ENCODE measurements around the gene KCTD17. TPM values are rescaled to one million over a fixed set of nuclear protein-coding genes. Genes with fewer than 3 reads are reported as not detected.

Gene KCTD17
- total RNA-seq, 3 donors from 2014 or later = 8.2 to 17.4 (median 11.1) TPM

DNA sequence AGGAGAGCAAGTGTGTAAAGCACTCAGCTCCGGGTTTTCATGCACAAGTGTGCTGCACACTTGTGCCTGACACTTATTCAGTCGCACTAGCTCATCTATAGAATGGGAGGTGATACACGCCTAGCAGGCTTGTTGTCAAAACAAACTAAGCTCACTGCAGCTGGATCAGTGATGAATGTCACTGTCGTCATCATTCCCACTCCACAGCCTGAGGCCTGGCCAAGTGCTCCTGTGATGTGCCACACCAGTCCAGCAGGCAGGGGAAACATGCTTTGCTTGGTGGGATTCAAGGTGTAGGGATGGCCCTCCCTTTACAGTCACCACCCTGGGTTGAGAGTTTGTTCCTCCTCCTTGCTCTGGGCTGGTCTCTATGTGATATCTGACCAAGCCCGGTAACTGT lies 25.2 kb upstream of the KCTD17 start:
- TF ChIP-seq POLR2AphosphoS5 (IDR thresholded peaks at IDR 0.05) (no peak), POLR2A (IDR thresholded peaks at IDR 0.05) (no peak)
- TF ChIP-seq, protein P1, sequence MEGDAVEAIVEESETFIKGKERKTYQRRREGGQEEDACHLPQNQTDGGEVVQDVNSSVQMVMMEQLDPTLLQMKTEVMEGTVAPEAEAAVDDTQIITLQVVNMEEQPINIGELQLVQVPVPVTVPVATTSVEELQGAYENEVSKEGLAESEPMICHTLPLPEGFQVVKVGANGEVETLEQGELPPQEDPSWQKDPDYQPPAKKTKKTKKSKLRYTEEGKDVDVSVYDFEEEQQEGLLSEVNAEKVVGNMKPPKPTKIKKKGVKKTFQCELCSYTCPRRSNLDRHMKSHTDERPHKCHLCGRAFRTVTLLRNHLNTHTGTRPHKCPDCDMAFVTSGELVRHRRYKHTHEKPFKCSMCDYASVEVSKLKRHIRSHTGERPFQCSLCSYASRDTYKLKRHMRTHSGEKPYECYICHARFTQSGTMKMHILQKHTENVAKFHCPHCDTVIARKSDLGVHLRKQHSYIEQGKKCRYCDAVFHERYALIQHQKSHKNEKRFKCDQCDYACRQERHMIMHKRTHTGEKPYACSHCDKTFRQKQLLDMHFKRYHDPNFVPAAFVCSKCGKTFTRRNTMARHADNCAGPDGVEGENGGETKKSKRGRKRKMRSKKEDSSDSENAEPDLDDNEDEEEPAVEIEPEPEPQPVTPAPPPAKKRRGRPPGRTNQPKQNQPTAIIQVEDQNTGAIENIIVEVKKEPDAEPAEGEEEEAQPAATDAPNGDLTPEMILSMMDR (IDR thresholded peaks at IDR 0.05) = no peak
- intact Hi-C loops (cut with DNase I; ENCODE audit: low total_unique reads) = no loop called here
- no peak overlapping the region for H3K27ac ChIP-seq

DNA sequence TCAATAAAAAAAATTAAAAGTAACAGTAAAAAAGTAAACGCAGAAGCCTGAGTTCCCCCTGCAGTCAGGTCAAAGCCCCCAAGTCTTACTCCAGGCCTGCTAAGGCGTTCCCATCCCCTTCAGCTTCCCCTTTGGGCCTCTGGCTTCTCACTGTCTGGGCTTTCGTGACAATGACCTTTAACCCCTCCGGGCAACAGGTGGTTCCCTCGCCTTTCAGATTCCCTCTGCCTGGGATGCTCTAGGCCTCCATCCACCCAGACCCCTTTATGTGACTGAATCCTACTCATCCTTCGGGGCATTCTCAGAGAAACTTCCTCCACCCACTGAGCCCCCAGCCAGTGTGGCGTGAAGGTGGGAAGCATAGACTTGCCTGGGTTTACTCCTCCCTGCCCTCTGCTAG lies 24.0 kb upstream of the KCTD17 start:
- Histone ChIP-seq H3K36me3 (no peaks in the 10 kb centered on the region), H3K27ac (no peak overlapping the region), H3K4me3 (no peak overlapping the region), H3K4me1 (peaks cover 0 to 3% of the 10 kb centered on the region in 2 donors), H3K9me3 (no peaks in the 10 kb centered on the region), H3K27me3 (no peaks in the 10 kb centered on the region)
- no peak for DNase-seq (ENCODE audit: low spot score in 2 of 2)
- intact Hi-C loops (cut with DNase I; ENCODE audit: low total_unique reads) = no loop called here
- TF ChIP-seq, protein P1 (IDR thresholded peaks at IDR 0.05) = no peak
- no peak for TF ChIP-seq POLR2A (IDR thresholded peaks at IDR 0.05)
- no peak for TF ChIP-seq POLR2AphosphoS5 (IDR thresholded peaks at IDR 0.05)

More for the DNA sequence above, 25.2 kb upstream of the KCTD17 start:
- H3K4me1 ChIP-seq = peaks cover 0 to 8% of the 10 kb centered on the region in 2 donors
- H3K36me3 ChIP-seq = no peaks in the 10 kb centered on the region
- DNase-seq (ENCODE audit: low spot score in 2 of 2) = no peak
- H3K4me3 ChIP-seq = no peak overlapping the region
- no peaks in the 10 kb centered on the region for H3K27me3 ChIP-seq
- H3K9me3 ChIP-seq = no peaks in the 10 kb centered on the region

DNA sequence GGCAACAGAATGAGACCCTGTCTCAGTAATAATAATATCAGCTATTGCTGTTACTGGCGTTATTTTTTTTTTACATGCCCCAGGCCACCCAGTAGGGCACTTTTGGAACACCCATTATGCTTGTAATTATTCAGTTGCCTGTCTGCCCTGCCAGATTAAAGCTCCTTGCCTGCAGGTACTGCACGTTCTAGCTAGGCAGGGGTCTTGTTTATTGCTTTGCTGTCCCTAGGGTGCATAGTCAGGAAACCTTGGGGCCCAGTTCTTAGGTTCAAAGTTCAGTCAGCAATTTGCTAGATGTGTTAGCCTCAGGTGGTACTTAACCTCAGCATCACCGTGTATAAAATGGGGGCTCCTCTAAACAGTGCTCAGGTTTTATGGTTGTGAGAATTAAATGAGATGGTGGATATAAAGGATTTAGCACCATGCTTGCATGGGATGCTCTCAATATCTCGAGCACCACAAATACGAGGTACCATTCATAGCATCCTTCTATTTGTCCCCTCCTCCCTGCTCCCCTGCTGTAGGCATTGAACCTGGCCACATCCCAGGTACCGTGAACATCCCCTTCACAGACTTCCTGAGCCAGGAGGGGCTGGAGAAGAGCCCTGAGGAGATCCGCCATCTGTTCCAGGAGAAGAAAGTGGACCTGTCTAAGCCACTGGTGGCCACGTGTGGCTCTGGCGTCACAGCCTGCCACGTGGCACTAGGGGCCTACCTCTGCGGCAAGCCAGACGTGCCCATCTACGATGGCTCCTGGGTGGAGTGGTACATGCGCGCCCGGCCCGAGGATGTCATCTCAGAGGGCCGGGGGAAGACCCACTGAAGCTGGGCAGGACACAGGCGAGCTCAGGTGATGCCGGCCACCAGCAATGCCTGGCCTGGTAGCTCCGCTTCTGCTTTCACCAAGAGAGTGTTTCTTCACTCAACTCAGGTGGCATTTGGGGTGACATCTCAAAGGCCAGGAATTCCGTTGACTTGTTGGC lies 22.6 kb upstream of the KCTD17 start:
- H3K9me3 ChIP-seq = no peaks in the 10 kb centered on the region
- no peaks in the 10 kb centered on the region for H3K36me3 ChIP-seq
- TF ChIP-seq POLR2A (IDR thresholded peaks at IDR 0.05) (no peak), POLR2AphosphoS5 (IDR thresholded peaks at IDR 0.05) (no peak)
- TF ChIP-seq, protein P1 (IDR thresholded peaks at IDR 0.05) = no peak
- no peaks in the 10 kb centered on the region for H3K27me3 ChIP-seq
- no peak for DNase-seq (ENCODE audit: low spot score in 2 of 2)
- no peak overlapping the region for H3K27ac ChIP-seq
- intact Hi-C loops (cut with DNase I; ENCODE audit: low total_unique reads) = loop anchor here (1.0 kb wide), 1 partner anchor 40 kb away; no protein-coding TSS in a partner anchor
- H3K4me3 ChIP-seq = no peak overlapping the region
- H3K4me1 ChIP-seq = peaks cover 0 to 8% of the 10 kb centered on the region in 2 donors

DNA sequence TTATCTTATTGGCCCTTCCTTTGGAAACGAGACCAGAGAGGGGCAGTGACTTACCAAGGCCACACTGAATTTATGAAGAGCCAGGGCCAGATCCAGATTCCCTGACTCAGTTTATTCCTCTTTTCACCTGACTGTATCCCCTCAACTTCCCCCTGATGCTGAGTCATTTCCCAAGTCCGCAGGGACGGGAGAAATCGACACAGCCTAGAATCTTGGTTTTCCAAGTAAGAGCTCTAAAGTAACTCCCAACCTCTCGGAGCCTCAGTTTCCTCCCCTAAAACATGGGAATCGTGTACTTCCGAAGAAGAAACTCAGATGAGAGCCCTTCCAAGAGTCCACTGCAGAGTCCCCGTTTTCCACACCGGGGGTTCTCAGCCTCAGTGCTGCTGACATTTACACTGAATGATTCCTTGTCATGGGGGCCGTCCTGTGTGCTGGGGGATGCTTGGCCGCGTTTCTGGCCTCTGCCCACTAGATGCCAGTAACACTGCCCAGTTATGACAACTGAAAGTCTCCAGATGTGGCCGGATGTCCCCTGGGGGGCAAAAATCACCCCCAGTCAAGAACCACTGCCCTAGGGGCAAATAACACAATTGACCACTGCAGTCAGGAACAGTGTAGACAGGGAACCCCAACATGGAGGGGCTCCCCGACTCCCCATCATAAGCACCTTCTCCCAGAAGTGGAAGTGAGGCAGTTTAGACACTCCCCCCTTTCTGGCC lies 20.8 kb upstream of the KCTD17 start:
- Histone ChIP-seq H3K27me3 (no peaks in the 10 kb centered on the region), H3K9me3 (no peaks in the 10 kb centered on the region), H3K4me3 (no peak overlapping the region), H3K36me3 (no peaks in the 10 kb centered on the region), H3K27ac (no peak overlapping the region), H3K4me1 (peaks cover 0 to 8% of the 10 kb centered on the region in 2 donors)
- TF ChIP-seq, protein P1 (IDR thresholded peaks at IDR 0.05) = no peak
- TF ChIP-seq POLR2AphosphoS5 (IDR thresholded peaks at IDR 0.05) (no peak), POLR2A (IDR thresholded peaks at IDR 0.05) (no peak)
- intact Hi-C loops (cut with DNase I; ENCODE audit: low total_unique reads) = no loop called here
- no peak for DNase-seq (ENCODE audit: low spot score in 2 of 2)
